ENCODE results near the gene NOG.

Gene NOG

GRCh38 chr17:56597495-56597990, 4.0 kb downstream of the NOG start:
- DNase-seq, result no peak

GRCh38 chr17:56598466-56598865, 5.0 kb downstream of the NOG start:
- DNase-seq, result no peak

GRCh38 chr17:56599088-56599487, 5.6 kb downstream of the NOG start:
- DNase-seq, result no peak

- DNase-seq, result no peak
Measured at GRCh38 chr17:56599566-56599965, 6.1 kb downstream of the NOG start.

GRCh38 chr17:56600256-56600655, 6.8 kb downstream of the NOG start:
- no peak for DNase-seq

GRCh38 chr17:56601591-56601990, 8.1 kb downstream of the NOG start:
- DNase-seq, result no peak

GRCh38 chr17:56602292-56603130, 9.0 kb downstream of the NOG start:
- no peak for DNase-seq

- DNase-seq, result no peak
Measured at GRCh38 chr17:56603486-56604238, 10.2 kb downstream of the NOG start.

GRCh38 chr17:56604691-56605290, 11.3 kb downstream of the NOG start:
- DNase-seq, result no peak

- no peak for DNase-seq
Measured at GRCh38 chr17:56608944-56609343, 15.4 kb downstream of the NOG start.

- no peak for DNase-seq
Measured at GRCh38 chr17:56610321-56610720, 16.8 kb downstream of the NOG start.

- no peak for DNase-seq
Measured at GRCh38 chr17:56613131-56613530, 19.6 kb downstream of the NOG start.

- DNase-seq, result no peak
Measured at GRCh38 chr17:56614522-56614921, 21.0 kb downstream of the NOG start.

- DNase-seq, result no peak
Measured at GRCh38 chr17:56616239-56616638, 22.7 kb downstream of the NOG start.

- no peak for DNase-seq
Measured at GRCh38 chr17:56623383-56623782, 29.9 kb downstream of the NOG start.

GRCh38 chr17:56624309-56624708, 30.8 kb downstream of the NOG start:
- no peak for DNase-seq

GRCh38 chr17:56624912-56625311, 31.4 kb downstream of the NOG start:
- no peak for DNase-seq

GRCh38 chr17:56629531-56630075, 36.1 kb downstream of the NOG start:
- DNase-seq, result no peak

GRCh38 chr17:56630202-56630601, 36.7 kb downstream of the NOG start:
- DNase-seq, result no peak

GRCh38 chr17:56633681-56634080, 40.2 kb downstream of the NOG start:
- no peak for DNase-seq

GRCh38 chr17:56635641-56636040, 42.1 kb downstream of the NOG start:
- DNase-seq, result no peak

- DNase-seq, result no peak
Measured at GRCh38 chr17:56636265-56636664, 42.8 kb downstream of the NOG start.

GRCh38 chr17:56637254-56637653, 43.8 kb downstream of the NOG start:
- DNase-seq, result no peak

All from activated effector memory CD4-positive, alpha-beta T cell treated with anti-CD3 and anti-CD28 coated beads, Interleukin-2, amount 50 U/mL, for 16 hours (primary cell).